ENCODE results near the gene ANKIB1.

ANKIB1 gene

GRCh38 chr7:92268921-92269320, 23.1 kb downstream of the ANKIB1 start:
- DNase-seq (ENCODE audit: low spot score) = no peak

- no peak for DNase-seq (ENCODE audit: low spot score)
Measured at GRCh38 chr7:92275327-92275726, 29.6 kb downstream of the ANKIB1 start.

- peak; percentile 57 for DNase-seq (ENCODE audit: low spot score)
Measured at GRCh38 chr7:92276460-92276864, 30.7 kb downstream of the ANKIB1 start.

GRCh38 chr7:92279396-92280031, 33.7 kb downstream of the ANKIB1 start:
- no peak for DNase-seq (ENCODE audit: low spot score)

- no peak for DNase-seq (ENCODE audit: low spot score)
Measured at GRCh38 chr7:92281031-92281430, 35.3 kb downstream of the ANKIB1 start.

- DNase-seq (ENCODE audit: low spot score) = no peak
Measured at GRCh38 chr7:92282221-92282814, 36.5 kb downstream of the ANKIB1 start.

GRCh38 chr7:92282930-92283329, 37.2 kb downstream of the ANKIB1 start:
- no peak for DNase-seq (ENCODE audit: low spot score)

- no peak for DNase-seq (ENCODE audit: low spot score)
Measured at GRCh38 chr7:92289321-92289720, 43.5 kb downstream of the ANKIB1 start.

GRCh38 chr7:92292981-92293380, 47.2 kb downstream of the ANKIB1 start:
- DNase-seq (ENCODE audit: low spot score) = no peak

- DNase-seq (ENCODE audit: low spot score) = no peak
Measured at GRCh38 chr7:92293896-92294590, 48.3 kb downstream of the ANKIB1 start.

GRCh38 chr7:92295391-92295790, 49.6 kb downstream of the ANKIB1 start:
- no peak for DNase-seq (ENCODE audit: low spot score)

- DNase-seq (ENCODE audit: low spot score) = no peak
Measured at GRCh38 chr7:92296235-92296634, 50.5 kb downstream of the ANKIB1 start.

GRCh38 chr7:92296880-92297445, 51.2 kb downstream of the ANKIB1 start:
- no peak for DNase-seq (ENCODE audit: low spot score)

GRCh38 chr7:92297736-92298135, 52.0 kb downstream of the ANKIB1 start:
- DNase-seq (ENCODE audit: low spot score) = no peak

- no peak for DNase-seq (ENCODE audit: low spot score)
Measured at GRCh38 chr7:92303761-92304160, 58.0 kb downstream of the ANKIB1 start.

- DNase-seq (ENCODE audit: low spot score) = no peak
Measured at GRCh38 chr7:92304406-92304893, 58.7 kb downstream of the ANKIB1 start.

- no peak for DNase-seq (ENCODE audit: low spot score)
Measured at GRCh38 chr7:92306153-92306552, 60.4 kb downstream of the ANKIB1 start.

- no peak for DNase-seq (ENCODE audit: low spot score)
Measured at GRCh38 chr7:92313055-92313454, 67.3 kb downstream of the ANKIB1 start.

GRCh38 chr7:92319243-92319642, 73.5 kb downstream of the ANKIB1 start:
- DNase-seq (ENCODE audit: low spot score) = no peak

GRCh38 chr7:92325173-92325572, 79.4 kb downstream of the ANKIB1 start:
- DNase-seq (ENCODE audit: low spot score) = no peak

GRCh38 chr7:92325858-92326257, 80.1 kb downstream of the ANKIB1 start:
- DNase-seq (ENCODE audit: low spot score) = no peak

GRCh38 chr7:92330835-92331438, 85.2 kb downstream of the ANKIB1 start:
- DNase-seq (ENCODE audit: low spot score) = no peak

- no peak for DNase-seq (ENCODE audit: low spot score)
Measured at GRCh38 chr7:92331508-92331907, 85.7 kb downstream of the ANKIB1 start.

Data from NAMALWA (cell line).